Natural killer cell (primary cell): ENCODE measurements around the gene DENND1A. TPM values are rescaled to one million over a fixed set of nuclear protein-coding genes. Genes with fewer than 3 reads are reported as not detected.
A peak's percentile ranks its signal among the peaks of the same experiment; 100 is the strongest.

Experiments used
- ATAC-seq, 3 donors: fragments of 150-1000 bp in 2 of 3; fragments of 200-7000 bp in 1 of 3; cut with Tn5 transposase; 1 replicate in 1 of 3; 2 replicates in 2 of 3; pipeline ENCODE4 v1.10.0; 2021; ENCODE audit warnings: mild to moderate bottlenecking in 2 of 3, moderate library complexity in 2 of 3
- DNase-seq, 2 donors: peaks; one replicate each; pipeline versions ENCODE4 v3.0.0 to v3.0.0-alpha.2; 2013 to 2021; ENCODE audit warnings: mixed read lengths in 1 of 2
- H3K27ac ChIP-seq: one replicate; pipeline ENCODE4 v1.5.1; 2013; ENCODE audit warnings: mild to moderate bottlenecking, low read length
- H3K27me3 ChIP-seq: one replicate; pipeline ENCODE4 v1.6.1; 2013; ENCODE audit warnings: low read length; ENCODE audit not compliant: control insufficient read depth, insufficient read depth
- H3K36me3 ChIP-seq: one replicate; pipeline ENCODE4 v1.6.1; 2013; ENCODE audit warnings: low read length; ENCODE audit not compliant: control insufficient read depth, insufficient read depth
- H3K4me1 ChIP-seq: one replicate; pipeline ENCODE4 v1.6.1; 2013; ENCODE audit warnings: low read length; ENCODE audit not compliant: control insufficient read depth, insufficient read depth
- H3K4me3 ChIP-seq: one replicate; pipeline ENCODE4 v1.5.1; 2013; ENCODE audit warnings: low read length
- H3K9me3 ChIP-seq: one replicate; pipeline ENCODE4 v1.6.1; 2013; ENCODE audit warnings: low read length; ENCODE audit not compliant: control insufficient read depth, insufficient read depth
- H3K27ac Mint-ChIP-seq, 2 donors: one replicate each; pipeline ENCODE4 v1.8.0; 2022; ENCODE audit warnings: mild to moderate bottlenecking in 2 of 2, mixed read lengths in 2 of 2, moderate library complexity in 1 of 2
- H3K27me3 Mint-ChIP-seq, 2 donors: one replicate each; pipeline ENCODE4 v1.8.0; 2022; ENCODE audit warnings: low read depth in 2 of 2, mixed read lengths in 2 of 2
- H3K36me3 Mint-ChIP-seq: one replicate; pipeline ENCODE4 v1.8.0; 2022; ENCODE audit warnings: mixed read lengths
- H3K4me1 Mint-ChIP-seq, 2 donors: one replicate each; pipeline ENCODE4 v1.8.0; 2022; ENCODE audit warnings: mixed read lengths in 2 of 2
- H3K4me3 Mint-ChIP-seq: one replicate; pipeline ENCODE4 v1.8.0; 2022; ENCODE audit warnings: mild to moderate bottlenecking, moderate library complexity, mixed read lengths
- H3K9me3 Mint-ChIP-seq, 2 donors: one replicate each; pipeline ENCODE4 v1.8.0; 2022; ENCODE audit warnings: mixed read lengths in 2 of 2
- CTCF ChIP-seq: fragments of 200-600 bp; IDR thresholded peaks from one replicate; pipeline ENCODE4 v1.8.0; 2022; ENCODE audit warnings: antibody characterized with exemption
- WGBS: methylation state at CpG from one replicate; pipeline ENCODE4 v1.1.7; 2013; ENCODE audit warnings: missing lambda C conversion rate; ENCODE audit not compliant: insufficient coverage; 5-methylcytosine and 5-hydroxymethylcytosine counted together
- intact Hi-C: fragments of 100-400 bp; cut with micrococcal nuclease; formaldehyde crosslinking; loops from one replicate; pipeline ENCODE4 v1.14.2; 2022
- total RNA-seq, 4 donors: library from RNA; stranded (reverse); fragments of 120-200 nt in 1 of 4; gene quantifications; one replicate each; pipeline versions ENCODE4 v1.2.3 to v1.2.4, GENCODE V29; 2013 to 2022

The DENND1A gene
- total RNA-seq, 3 donors from 2014 or later (not counting 1 experiment from before 2014, with no cell fraction given) = 27.8 to 37.6 (median 30.9) TPM

- peak overlapping the region; percentile 62 for H3K27ac ChIP-seq
- Mint-ChIP-seq H3K9me3 (no peaks in the 10 kb centered on the region), H3K27ac (no peak overlapping the region), H3K27me3 (peaks cover 0 to 7% of the 10 kb centered on the region in 2 donors), H3K36me3 (no peaks in the 10 kb centered on the region), H3K4me1 (peaks cover 15 to 17% of the 10 kb centered on the region in 2 donors), H3K4me3 (no peak overlapping the region)
- 86% methylated on average over 9 of the region's 9 CpGs for WGBS
- no peaks in the 10 kb centered on the region for H3K36me3 ChIP-seq
- no peak overlapping the region for H3K4me3 ChIP-seq
- no peaks in the 10 kb centered on the region for H3K9me3 ChIP-seq
- DNase-seq (no peak), ATAC-seq (no peak)
- H3K27me3 ChIP-seq = no peaks in the 10 kb centered on the region
- intact Hi-C loops = no loop called here
- H3K4me1 ChIP-seq = peaks cover 36% of the 10 kb centered on the region
- no peak for TF ChIP-seq CTCF
Measured at GRCh38 chr9:123344192-123344949, 585.6 kb downstream of the DENND1A start.

DNA sequence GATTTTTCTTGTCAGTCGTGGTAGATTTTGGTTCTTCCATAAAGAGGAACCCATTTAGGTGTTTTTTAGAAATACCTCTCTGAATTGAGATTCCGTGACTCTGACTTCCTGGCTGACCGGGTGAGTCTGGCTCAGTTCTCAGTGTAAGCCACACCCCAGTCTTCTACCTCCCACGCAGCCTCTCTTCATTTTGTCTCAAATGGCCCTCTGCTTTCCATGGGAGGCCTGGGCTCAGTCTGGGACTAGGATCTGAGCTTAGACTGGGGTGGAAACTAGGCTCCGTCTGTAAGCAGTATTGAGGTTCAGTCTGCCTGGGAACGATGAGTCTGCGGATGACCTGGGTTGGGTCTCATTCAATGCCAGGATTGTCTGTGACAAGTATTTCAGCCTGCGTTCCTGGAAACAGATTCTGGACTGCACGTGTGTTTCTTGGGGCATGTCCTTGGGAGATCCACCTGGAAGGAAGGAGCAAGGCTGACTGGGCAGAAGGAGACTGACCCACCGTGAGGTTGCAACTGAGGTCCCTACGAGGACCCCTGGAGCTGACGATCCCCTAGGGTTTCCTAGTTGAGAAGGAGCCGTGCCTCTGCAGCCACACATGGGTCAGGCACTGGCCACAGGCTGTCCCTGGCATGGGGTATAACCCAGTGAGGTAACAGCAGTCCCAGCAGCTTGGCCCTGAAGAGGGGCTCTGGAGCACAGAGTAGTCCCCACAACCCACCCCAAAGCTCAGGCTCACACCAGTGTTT is 586.3 kb downstream of the DENND1A start:
- H3K4me3 Mint-ChIP-seq = no peak overlapping the region
- DNase-seq (no peak), ATAC-seq (no peak)
- Histone ChIP-seq H3K9me3 (no peaks in the 10 kb centered on the region), H3K4me3 (no peak overlapping the region), H3K36me3 (no peaks in the 10 kb centered on the region), H3K4me1 (peaks cover 43% of the 10 kb centered on the region), H3K27ac (peak overlapping the region; percentile 62), H3K27me3 (no peaks in the 10 kb centered on the region)
- intact Hi-C loops = no loop called here
- no peak overlapping the region for H3K27ac Mint-ChIP-seq
- WGBS = 61% methylated on average over 13 of the region's 13 CpGs
- H3K9me3 Mint-ChIP-seq = no peaks in the 10 kb centered on the region
- H3K27me3 Mint-ChIP-seq = peaks cover 0 to 7% of the 10 kb centered on the region in 2 donors
- H3K4me1 Mint-ChIP-seq = peaks cover 23 to 25% of the 10 kb centered on the region in 2 donors
- H3K36me3 Mint-ChIP-seq = no peaks in the 10 kb centered on the region
- no peak for TF ChIP-seq CTCF

- Histone ChIP-seq H3K4me1 (peaks cover 56% of the 10 kb centered on the region), H3K9me3 (no peaks in the 10 kb centered on the region), H3K36me3 (no peaks in the 10 kb centered on the region), H3K27ac (peak overlapping the region; percentile 43), H3K4me3 (no peak overlapping the region), H3K27me3 (no peaks in the 10 kb centered on the region)
- peaks cover 27 to 30% of the 10 kb centered on the region in 2 donors for H3K4me1 Mint-ChIP-seq
- whole genome bisulfite sequencing = 81% methylated on average over 5 of the region's 5 CpGs
- DNase-seq = no peak
- TF ChIP-seq CTCF = no peak
- H3K27ac Mint-ChIP-seq = no peak overlapping the region
- H3K9me3 Mint-ChIP-seq = no peaks in the 10 kb centered on the region
- H3K4me3 Mint-ChIP-seq = no peak overlapping the region
- ATAC-seq = no peak
- intact Hi-C loops = no loop called here
- H3K27me3 Mint-ChIP-seq = peaks cover 0 to 7% of the 10 kb centered on the region in 2 donors
- no peaks in the 10 kb centered on the region for H3K36me3 Mint-ChIP-seq
Measured at GRCh38 chr9:123342247-123342646, 587.7 kb downstream of the DENND1A start.
